ENCODE measurements around the gene ALPK1. TPM values are rescaled to one million over a fixed set of nuclear protein-coding genes. Genes with fewer than 3 reads are reported as not detected.

ALPK1 gene
- total RNA-seq (2022; extraction: Qiagen RNA extraction; ENCODE audit: low read depth) = 1.5 to 2.4 TPM (median 1.9 TPM) in 5 replicates

GRCh38 chr4:112296949-112297880 is at the start of gene ALPK1:
ALPK1 (plus strand) TSS chr4:112297369.

Other genes starting within 250 kb of the ALPK1 start
- gene FAM241A, start 151.9 kb upstream of the ALPK1 start, total RNA-seq (2022; extraction: Qiagen RNA extraction; ENCODE audit: low read depth) = 0.53 to 1.2 TPM (median 0.91 TPM) in 5 replicates
- gene AP1AR, start 65.6 kb upstream of the ALPK1 start, total RNA-seq (2022; extraction: Qiagen RNA extraction; ENCODE audit: low read depth) = 6.4 to 14.8 TPM (median 10.9 TPM) in 5 replicates
- gene TIFA, start 11.5 kb upstream of the ALPK1 start, total RNA-seq (2022; extraction: Qiagen RNA extraction; ENCODE audit: low read depth) = 3.8 to 7.1 TPM (median 4.6 TPM) in 5 replicates
- not detected in 5 replicates for gene NEUROG2, start 218.8 kb downstream of the ALPK1 start, total RNA-seq (2022; extraction: Qiagen RNA extraction; ENCODE audit: low read depth)

Data from A549 treated with ZK216348 at 1 μM for 4 hours (cell line).